ENCODE measurements around the gene AKNA.
"Not testable (repeated sequence)": the region's sequence is repeated elsewhere in the genome, so short reads cannot be mapped to it uniquely, and the experiment has no call there.

GRCh38 chr9:114320710-114321109, 67.1 kb downstream of the AKNA start:
- TF ChIP-seq CTCF (IDR thresholded peaks at IDR 0.05; ENCODE audit: insufficient read depth, low read depth, low read length); EZH2 (IDR thresholded peaks at IDR 0.05; ENCODE audit: insufficient read depth, low read length): not testable (repeated sequence)
